PFSK-1 (cell line): Measurements from ENCODE around the gene TBX19.

ENCODE experiments used
- FOXP2 ChIP-seq: optimal IDR thresholded peaks from 2 replicates; pipeline ENCODE3; 2011; ENCODE audit warnings: borderline replicate concordance, control low read depth, inconsistent platforms; ENCODE audit not compliant: insufficient read depth; ENCODE audit errors: extremely low read length, extremely low read depth
- POLR2AphosphoS5 ChIP-seq: IDR thresholded peaks from 2 replicates; pipeline ENCODE4 v1.6.1; 2012; ENCODE audit warnings: low read depth, mild to moderate bottlenecking, control low read depth, low read length, moderate library complexity
- SIN3A ChIP-seq: IDR thresholded peaks from 2 replicates; pipeline ENCODE4 v1.6.1; 2012; ENCODE audit warnings: mild to moderate bottlenecking, low read length, moderate library complexity, borderline replicate concordance; ENCODE audit not compliant: insufficient read depth
- TAF1 ChIP-seq: IDR thresholded peaks from 2 replicates; pipeline ENCODE4 v1.6.1; 2012; ENCODE audit warnings: low read length, control low read depth, borderline replicate concordance; ENCODE audit not compliant: insufficient read depth
- TF ChIP-seq, protein P1 (sequence below), 2 experiments: IDR thresholded peaks; 2 replicates each; pipeline versions ENCODE4 v1.6.1 to v1.8.0; 2011 to 2012; ENCODE audit warnings: low read depth in 2 of 2, low read length in 2 of 2, control low read depth in 1 of 2, inconsistent platforms in 1 of 2, mild to moderate bottlenecking in 1 of 2, moderate library complexity in 1 of 2; ENCODE audit not compliant: insufficient read depth in 1 of 2

Gene TBX19

DNA sequence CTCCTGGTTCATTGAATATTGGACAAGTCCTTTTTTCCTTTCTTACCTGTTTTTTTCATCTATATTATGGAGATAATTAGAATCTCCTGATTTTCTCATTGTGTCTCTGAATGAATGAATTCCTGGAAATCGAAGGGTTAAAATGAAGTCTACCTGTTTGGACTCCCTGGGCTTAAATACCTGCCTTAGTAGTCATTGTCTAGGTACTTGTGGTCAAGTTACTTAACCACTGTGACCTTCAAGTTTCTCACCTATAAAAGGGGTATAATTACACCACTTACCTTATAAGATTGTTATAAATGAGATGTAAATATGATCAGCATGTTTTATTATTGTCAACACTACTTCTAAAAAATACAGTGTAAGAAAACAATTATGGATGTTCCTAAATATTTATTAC lies 9.0 kb upstream of the TBX19 start:
- TF ChIP-seq FOXP2 (no peak), SIN3A (no peak), POLR2AphosphoS5 (no peak), TAF1 (no peak)

DNA sequence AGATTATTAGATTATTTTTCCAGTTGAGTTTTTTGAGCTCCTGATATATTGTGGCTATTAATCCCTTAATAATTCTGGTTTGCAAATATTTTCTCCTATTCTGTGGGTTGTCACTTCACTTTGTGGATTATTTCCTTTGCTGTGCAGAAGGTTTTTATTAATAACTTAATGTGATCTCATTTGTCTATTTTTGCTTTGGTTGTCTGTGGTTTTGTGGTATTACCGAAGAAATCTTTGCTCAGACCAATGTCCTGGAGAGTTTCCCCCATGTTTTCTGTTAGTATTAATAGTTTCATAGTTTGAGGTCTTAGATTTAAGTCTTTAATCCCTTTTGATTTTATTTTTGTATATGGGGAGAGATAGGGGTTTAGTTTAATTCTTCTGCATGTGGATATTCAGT lies 7.1 kb upstream of the TBX19 start:
- TF ChIP-seq FOXP2 (no peak), SIN3A (no peak), POLR2AphosphoS5 (no peak), TAF1 (no peak)
- TF ChIP-seq, protein P1, sequence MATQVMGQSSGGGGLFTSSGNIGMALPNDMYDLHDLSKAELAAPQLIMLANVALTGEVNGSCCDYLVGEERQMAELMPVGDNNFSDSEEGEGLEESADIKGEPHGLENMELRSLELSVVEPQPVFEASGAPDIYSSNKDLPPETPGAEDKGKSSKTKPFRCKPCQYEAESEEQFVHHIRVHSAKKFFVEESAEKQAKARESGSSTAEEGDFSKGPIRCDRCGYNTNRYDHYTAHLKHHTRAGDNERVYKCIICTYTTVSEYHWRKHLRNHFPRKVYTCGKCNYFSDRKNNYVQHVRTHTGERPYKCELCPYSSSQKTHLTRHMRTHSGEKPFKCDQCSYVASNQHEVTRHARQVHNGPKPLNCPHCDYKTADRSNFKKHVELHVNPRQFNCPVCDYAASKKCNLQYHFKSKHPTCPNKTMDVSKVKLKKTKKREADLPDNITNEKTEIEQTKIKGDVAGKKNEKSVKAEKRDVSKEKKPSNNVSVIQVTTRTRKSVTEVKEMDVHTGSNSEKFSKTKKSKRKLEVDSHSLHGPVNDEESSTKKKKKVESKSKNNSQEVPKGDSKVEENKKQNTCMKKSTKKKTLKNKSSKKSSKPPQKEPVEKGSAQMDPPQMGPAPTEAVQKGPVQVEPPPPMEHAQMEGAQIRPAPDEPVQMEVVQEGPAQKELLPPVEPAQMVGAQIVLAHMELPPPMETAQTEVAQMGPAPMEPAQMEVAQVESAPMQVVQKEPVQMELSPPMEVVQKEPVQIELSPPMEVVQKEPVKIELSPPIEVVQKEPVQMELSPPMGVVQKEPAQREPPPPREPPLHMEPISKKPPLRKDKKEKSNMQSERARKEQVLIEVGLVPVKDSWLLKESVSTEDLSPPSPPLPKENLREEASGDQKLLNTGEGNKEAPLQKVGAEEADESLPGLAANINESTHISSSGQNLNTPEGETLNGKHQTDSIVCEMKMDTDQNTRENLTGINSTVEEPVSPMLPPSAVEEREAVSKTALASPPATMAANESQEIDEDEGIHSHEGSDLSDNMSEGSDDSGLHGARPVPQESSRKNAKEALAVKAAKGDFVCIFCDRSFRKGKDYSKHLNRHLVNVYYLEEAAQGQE (IDR thresholded peaks at IDR 0.05; ENCODE audit: insufficient read depth in 1 of 2, low read depth in 2 of 2, low read length in 2 of 2) = no peak

DNA sequence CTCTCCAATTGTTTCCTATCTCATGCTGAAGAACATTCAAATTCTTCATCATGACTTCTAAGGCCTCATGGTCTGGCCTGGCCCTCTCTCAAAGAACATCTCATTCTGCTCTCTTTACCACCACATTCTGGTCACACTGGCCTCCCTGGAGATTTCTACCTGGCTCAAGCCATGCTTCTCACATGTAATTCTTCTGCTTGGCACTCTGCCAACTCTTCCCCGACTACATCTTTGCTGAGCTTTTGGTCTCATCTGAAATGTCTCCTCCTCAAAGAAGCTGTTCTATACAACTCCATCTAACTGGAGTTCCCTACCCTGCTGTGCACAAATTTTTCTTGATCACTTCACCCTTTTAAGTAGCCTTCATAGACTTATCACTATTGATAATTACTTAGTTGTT lies 1.4 kb upstream of the TBX19 start:
- TF ChIP-seq, protein P1 (IDR thresholded peaks at IDR 0.05; ENCODE audit: insufficient read depth in 1 of 2, low read depth in 2 of 2, low read length in 2 of 2) = no peak
- TF ChIP-seq POLR2AphosphoS5 (no peak), TAF1 (no peak), SIN3A (no peak), FOXP2 (no peak)

DNA sequence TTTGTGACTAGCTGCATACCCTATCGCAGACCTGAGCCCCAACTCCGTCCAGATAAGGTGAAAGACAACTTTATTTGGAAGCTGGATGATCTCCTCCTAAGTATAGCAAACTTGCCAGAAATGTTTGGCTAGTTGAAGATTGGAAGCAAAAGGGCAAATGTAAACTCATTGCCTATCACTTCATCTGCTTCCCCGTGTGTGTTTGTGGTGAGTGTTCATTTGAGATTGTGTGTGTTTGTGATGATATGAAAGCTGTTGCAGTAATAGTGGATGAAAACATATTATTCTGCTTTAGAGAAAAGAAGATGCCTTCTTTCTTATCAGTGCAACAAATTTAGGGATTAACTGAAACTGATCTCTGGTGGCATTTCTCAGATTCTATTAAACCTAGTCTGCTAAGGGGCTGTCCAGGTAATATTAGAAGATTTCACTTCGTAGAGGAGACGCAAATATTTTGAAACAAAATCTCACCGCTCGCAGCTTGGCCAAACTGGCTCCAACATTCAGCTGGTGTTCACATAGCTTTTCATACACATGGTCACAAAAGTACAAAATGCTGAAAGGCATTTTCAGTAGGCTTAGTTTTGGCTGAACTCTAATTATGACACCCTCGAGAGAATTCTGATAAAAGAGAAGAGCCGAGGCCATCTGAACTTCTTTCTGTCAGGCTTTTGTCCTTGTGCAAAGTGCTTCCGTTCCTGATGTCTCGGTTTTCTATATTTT lies 1.1 kb downstream of the TBX19 start:
- no peak for TF ChIP-seq POLR2AphosphoS5
- no peak for TF ChIP-seq FOXP2
- TF ChIP-seq TAF1 = no peak
- TF ChIP-seq, protein P1 (IDR thresholded peaks at IDR 0.05; ENCODE audit: insufficient read depth in 1 of 2, low read depth in 2 of 2, low read length in 2 of 2) = no peak
- TF ChIP-seq SIN3A = no peak

DNA sequence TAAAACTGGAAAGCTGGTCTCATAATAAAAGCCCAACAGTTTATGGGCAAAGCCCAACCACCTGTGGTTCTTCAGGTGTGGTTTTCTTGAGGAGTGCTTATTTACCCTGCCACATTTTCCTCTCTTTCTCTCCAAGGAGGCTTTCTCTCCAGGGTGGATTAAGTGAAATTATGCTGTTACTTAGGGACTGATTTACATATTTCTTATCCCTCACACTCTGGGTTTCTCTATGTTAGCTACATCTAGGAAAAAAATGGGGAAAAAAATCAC lies 4.8 kb downstream of the TBX19 start:
- TF ChIP-seq POLR2AphosphoS5 (no peak), FOXP2 (no peak)
- TF ChIP-seq, protein P1 (IDR thresholded peaks at IDR 0.05; ENCODE audit: insufficient read depth in 1 of 2, low read depth in 2 of 2, low read length in 2 of 2) = no peak
